Activated CD4-positive, alpha-beta T cell treated with anti-CD3 and anti-CD28 coated beads, Interleukin-2, amount 10 ng/mL, durations not matched to agents 24 days and 14 days (primary cell): Measurements from ENCODE around the gene SYAP1. TPM values are rescaled to one million over a fixed set of nuclear protein-coding genes. Genes with fewer than 3 reads are reported as not detected.
"Not testable (repeated sequence)": the region's sequence is repeated elsewhere in the genome, so short reads cannot be mapped to it uniquely, and the experiment has no call there.

Source experiments
- DNase-seq: peaks from one replicate; pipeline ENCODE4 v3.0.0; 2022
- H3K27ac Mint-ChIP-seq: one replicate; pipeline ENCODE4 v1.8.0; 2022; ENCODE audit warnings: mild to moderate bottlenecking, mixed read lengths
- H3K27me3 Mint-ChIP-seq: one replicate; pipeline ENCODE4 v1.8.0; 2022; ENCODE audit warnings: mixed read lengths
- H3K36me3 Mint-ChIP-seq: one replicate; pipeline ENCODE4 v1.8.0; 2022; ENCODE audit warnings: low read depth, mild to moderate bottlenecking, mixed read lengths
- H3K4me1 Mint-ChIP-seq: one replicate; pipeline ENCODE4 v1.8.0; 2021; ENCODE audit warnings: mixed read lengths
- H3K4me3 Mint-ChIP-seq: one replicate; pipeline ENCODE4 v1.8.0; 2022; ENCODE audit warnings: mild to moderate bottlenecking, moderate library complexity, mixed read lengths
- H3K9me3 Mint-ChIP-seq: one replicate; pipeline ENCODE4 v1.8.0; 2021; ENCODE audit warnings: mixed read lengths
- intact Hi-C: fragments of 100-400 bp; cut with micrococcal nuclease; formaldehyde crosslinking; loops from one replicate; pipeline ENCODE4 v1.15.1; 2023
- total RNA-seq: library from RNA; stranded (reverse); gene quantifications from 2 replicates; pipeline ENCODE4 v1.2.3, GENCODE V29; 2022

SYAP1 gene
- total RNA-seq, 1 donor from 2014 or later, result 20.1 TPM

DNA sequence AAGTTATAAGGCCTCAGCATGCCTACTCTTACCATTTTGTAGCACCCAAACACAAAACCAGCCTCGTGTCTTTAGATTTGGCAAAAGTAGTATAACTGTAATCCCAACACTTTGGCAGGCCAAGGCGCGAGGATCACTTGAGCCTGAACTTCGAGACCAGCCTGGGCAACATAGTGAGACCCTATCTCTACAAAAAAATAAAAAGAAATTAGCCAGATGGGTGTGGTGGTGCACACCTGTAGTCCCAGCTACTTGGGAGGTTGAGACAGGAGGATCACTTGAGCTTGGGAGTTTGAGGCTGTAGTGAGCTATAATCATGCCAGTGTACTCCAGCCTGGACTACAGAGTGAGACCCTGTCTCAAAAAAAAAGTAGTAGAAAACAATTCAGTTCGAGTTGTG is 17.6 kb downstream of the SYAP1 start:
- intact Hi-C loops, result no loop called here

GRCh38 chrX:16739574-16739973 is 20.2 kb downstream of the SYAP1 start:
- Mint-ChIP-seq H3K27ac (no peak overlapping the region), H3K27me3 (no peaks in the 10 kb centered on the region), H3K4me1 (no peaks in the 10 kb centered on the region), H3K4me3 (no peak overlapping the region), H3K9me3 (no peaks in the 10 kb centered on the region), H3K36me3 (peaks cover 24% of the 10 kb centered on the region)
- DNase-seq, result no peak
- intact Hi-C loops, result no loop called here

More for the DNA sequence above, 17.6 kb downstream of the SYAP1 start:
- Mint-ChIP-seq H3K9me3 (no peaks in the 10 kb centered on the region), H3K27ac (no peak overlapping the region), H3K4me3 (no peak overlapping the region), H3K4me1 (peaks cover 6% of the 10 kb centered on the region), H3K27me3 (no peaks in the 10 kb centered on the region), H3K36me3 (peaks cover 19% of the 10 kb centered on the region)
- no peak for DNase-seq

GRCh38 chrX:16743604-16744325 is 24.4 kb downstream of the SYAP1 start:
- H3K4me3 Mint-ChIP-seq, result no peak overlapping the region
- H3K27me3 Mint-ChIP-seq, result no peaks in the 10 kb centered on the region
- H3K4me1 Mint-ChIP-seq, result no peaks in the 10 kb centered on the region
- no peak overlapping the region for H3K27ac Mint-ChIP-seq
- no peaks in the 10 kb centered on the region for H3K9me3 Mint-ChIP-seq
- DNase-seq, result no peak
- intact Hi-C loops, result no loop called here
- peaks cover 23% of the 10 kb centered on the region for H3K36me3 Mint-ChIP-seq

DNA sequence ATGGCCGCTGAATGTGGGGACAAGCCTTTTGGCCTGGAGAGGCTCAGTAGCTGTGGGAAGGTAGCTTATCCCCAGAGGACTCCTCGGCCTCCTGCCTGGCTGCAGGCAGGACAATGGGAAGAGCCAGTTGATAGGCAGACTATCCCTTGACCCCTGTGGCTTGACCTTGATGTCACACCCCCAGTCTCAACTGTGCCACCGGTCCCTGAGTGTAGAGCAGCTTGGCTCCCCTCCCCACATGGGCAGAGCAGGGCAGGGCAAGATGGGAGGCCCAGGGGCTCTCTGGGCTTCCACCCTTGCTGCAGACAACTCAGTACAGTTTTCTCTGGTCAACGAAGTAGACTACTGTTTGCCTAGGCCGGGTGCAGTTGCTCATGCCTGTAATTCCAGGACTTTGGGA is 25.7 kb downstream of the SYAP1 start:
- no peak overlapping the region for H3K4me3 Mint-ChIP-seq
- H3K9me3 Mint-ChIP-seq, result no peaks in the 10 kb centered on the region
- no peak for DNase-seq
- H3K27ac Mint-ChIP-seq, result no peak overlapping the region
- H3K27me3 Mint-ChIP-seq, result no peaks in the 10 kb centered on the region
- no peaks in the 10 kb centered on the region for H3K4me1 Mint-ChIP-seq
- intact Hi-C loops, result no loop called here
- H3K36me3 Mint-ChIP-seq, result peaks cover 26% of the 10 kb centered on the region

GRCh38 chrX:16745659-16746058 is 26.2 kb downstream of the SYAP1 start:
- no peaks in the 10 kb centered on the region for H3K27me3 Mint-ChIP-seq
- H3K36me3 Mint-ChIP-seq, result peaks cover 28% of the 10 kb centered on the region
- H3K4me1 Mint-ChIP-seq, result no peaks in the 10 kb centered on the region
- H3K27ac Mint-ChIP-seq, result no peak overlapping the region
- no peaks in the 10 kb centered on the region for H3K9me3 Mint-ChIP-seq
- no peak overlapping the region for H3K4me3 Mint-ChIP-seq
- no peak for DNase-seq
- intact Hi-C loops, result no loop called here

GRCh38 chrX:16748425-16748824 is 29.0 kb downstream of the SYAP1 start:
- Mint-ChIP-seq H3K4me3 (no peak overlapping the region), H3K27me3 (no peaks in the 10 kb centered on the region), H3K27ac (no peak overlapping the region), H3K4me1 (no peaks in the 10 kb centered on the region), H3K36me3 (peaks cover 30% of the 10 kb centered on the region), H3K9me3 (no peaks in the 10 kb centered on the region)
- DNase-seq, result no peak
- intact Hi-C loops, result no loop called here

GRCh38 chrX:16750136-16750535 is 30.7 kb downstream of the SYAP1 start:
- H3K4me3 Mint-ChIP-seq, result no peak overlapping the region
- no peak for DNase-seq
- no peak overlapping the region for H3K27ac Mint-ChIP-seq
- H3K27me3 Mint-ChIP-seq, result no peaks in the 10 kb centered on the region
- no peaks in the 10 kb centered on the region for H3K4me1 Mint-ChIP-seq
- peaks cover 31% of the 10 kb centered on the region for H3K36me3 Mint-ChIP-seq
- H3K9me3 Mint-ChIP-seq, result no peaks in the 10 kb centered on the region
- intact Hi-C loops, result no loop called here

- no peak for DNase-seq
- no peaks in the 10 kb centered on the region for H3K27me3 Mint-ChIP-seq
- H3K27ac Mint-ChIP-seq, result no peak overlapping the region
- no peaks in the 10 kb centered on the region for H3K4me1 Mint-ChIP-seq
- peaks cover 34% of the 10 kb centered on the region for H3K36me3 Mint-ChIP-seq
- H3K9me3 Mint-ChIP-seq, result no peaks in the 10 kb centered on the region
- no peak overlapping the region for H3K4me3 Mint-ChIP-seq
- intact Hi-C loops, result no loop called here
Measured at GRCh38 chrX:16754019-16754418, 34.6 kb downstream of the SYAP1 start.

DNA sequence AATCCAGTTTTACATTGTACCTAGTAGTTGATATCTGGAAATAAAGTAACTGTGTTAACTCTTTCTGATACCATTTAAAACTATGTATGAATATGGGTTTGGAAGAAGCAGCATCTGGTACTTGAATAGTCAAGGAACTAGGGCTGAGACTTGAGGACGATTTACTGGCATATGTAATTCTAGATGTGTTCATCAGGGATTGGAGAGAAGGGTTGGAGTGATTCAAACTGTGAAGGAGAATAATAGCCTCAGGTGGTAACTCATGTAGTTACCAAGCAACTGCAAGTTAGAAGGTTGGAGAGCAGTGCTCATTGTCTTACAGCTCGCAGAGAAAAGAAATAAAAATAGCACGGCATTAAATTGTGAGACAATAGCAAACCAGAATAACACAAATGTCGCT is 37.3 kb downstream of the SYAP1 start:
- H3K4me3 Mint-ChIP-seq, result no peak overlapping the region
- intact Hi-C loops, result no loop called here
- no peaks in the 10 kb centered on the region for H3K9me3 Mint-ChIP-seq
- no peaks in the 10 kb centered on the region for H3K4me1 Mint-ChIP-seq
- no peak for DNase-seq
- no peak overlapping the region for H3K27ac Mint-ChIP-seq
- H3K36me3 Mint-ChIP-seq, result peaks cover 33% of the 10 kb centered on the region
- H3K27me3 Mint-ChIP-seq, result no peaks in the 10 kb centered on the region

DNA sequence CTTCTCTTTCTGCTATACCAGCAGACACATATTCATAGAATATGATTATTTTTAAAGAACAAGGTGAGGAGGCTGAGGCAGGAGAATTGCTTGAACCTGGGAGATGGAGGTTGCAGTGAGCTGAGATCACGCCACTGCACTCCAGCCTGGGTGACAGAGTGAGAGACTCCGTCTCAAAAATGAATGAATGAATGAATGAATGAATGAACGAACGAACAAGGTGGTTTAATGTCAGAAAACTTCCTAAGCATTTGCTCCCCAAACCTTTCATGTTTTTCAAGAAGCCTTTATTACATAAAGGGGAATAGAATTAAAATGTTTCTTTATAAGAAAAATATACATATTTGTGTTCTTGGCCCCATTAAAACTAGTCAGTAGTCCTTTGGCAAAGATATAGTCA is 42.1 kb downstream of the SYAP1 start:
- peaks cover 14% of the 10 kb centered on the region for H3K36me3 Mint-ChIP-seq
- H3K27me3 Mint-ChIP-seq, intact Hi-C loops, H3K9me3 Mint-ChIP-seq, H3K4me3 Mint-ChIP-seq, H3K27ac Mint-ChIP-seq, DNase-seq, H3K4me1 Mint-ChIP-seq: not testable (repeated sequence)

DNA sequence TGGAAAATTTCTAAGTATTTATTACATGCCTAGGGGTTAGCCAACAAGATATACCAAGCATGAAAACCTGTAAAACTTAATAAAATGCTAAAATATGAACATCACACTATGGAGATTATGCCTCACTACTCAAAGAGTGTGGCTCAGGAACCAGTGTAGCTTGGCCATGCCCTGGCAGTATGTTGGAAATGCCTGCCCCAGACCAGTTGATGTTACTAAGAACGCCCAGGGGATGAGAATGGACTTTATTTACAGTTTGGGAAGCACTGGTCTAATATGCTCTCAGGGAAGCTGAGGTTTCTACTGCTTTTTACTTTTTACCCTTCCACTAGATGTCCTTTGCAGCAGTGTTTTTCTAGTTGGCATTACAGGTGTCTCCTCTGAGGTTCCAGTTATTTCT is 43.2 kb downstream of the SYAP1 start:
- intact Hi-C loops, result no loop called here
- no peak overlapping the region for H3K4me3 Mint-ChIP-seq
- peaks cover 9% of the 10 kb centered on the region for H3K36me3 Mint-ChIP-seq
- H3K27me3 Mint-ChIP-seq, result no peaks in the 10 kb centered on the region
- H3K27ac Mint-ChIP-seq, result no peak overlapping the region
- no peaks in the 10 kb centered on the region for H3K9me3 Mint-ChIP-seq
- H3K4me1 Mint-ChIP-seq, result no peaks in the 10 kb centered on the region
- no peak for DNase-seq

- no peaks in the 10 kb centered on the region for H3K27me3 Mint-ChIP-seq
- no peaks in the 10 kb centered on the region for H3K36me3 Mint-ChIP-seq
- H3K4me3 Mint-ChIP-seq, result no peak overlapping the region
- no peaks in the 10 kb centered on the region for H3K9me3 Mint-ChIP-seq
- no peak for DNase-seq
- no peaks in the 10 kb centered on the region for H3K4me1 Mint-ChIP-seq
- no peak overlapping the region for H3K27ac Mint-ChIP-seq
- intact Hi-C loops, result no loop called here
Measured at GRCh38 chrX:16765594-16765993, 46.2 kb downstream of the SYAP1 start.

GRCh38 chrX:16770970-16771482 is 51.6 kb downstream of the SYAP1 start:
- Mint-ChIP-seq H3K27me3 (no peaks in the 10 kb centered on the region), H3K27ac (no peak overlapping the region), H3K4me3 (no peak overlapping the region), H3K9me3 (no peaks in the 10 kb centered on the region), H3K4me1 (no peaks in the 10 kb centered on the region), H3K36me3 (no peaks in the 10 kb centered on the region)
- DNase-seq, result no peak
- intact Hi-C loops, result no loop called here

DNA sequence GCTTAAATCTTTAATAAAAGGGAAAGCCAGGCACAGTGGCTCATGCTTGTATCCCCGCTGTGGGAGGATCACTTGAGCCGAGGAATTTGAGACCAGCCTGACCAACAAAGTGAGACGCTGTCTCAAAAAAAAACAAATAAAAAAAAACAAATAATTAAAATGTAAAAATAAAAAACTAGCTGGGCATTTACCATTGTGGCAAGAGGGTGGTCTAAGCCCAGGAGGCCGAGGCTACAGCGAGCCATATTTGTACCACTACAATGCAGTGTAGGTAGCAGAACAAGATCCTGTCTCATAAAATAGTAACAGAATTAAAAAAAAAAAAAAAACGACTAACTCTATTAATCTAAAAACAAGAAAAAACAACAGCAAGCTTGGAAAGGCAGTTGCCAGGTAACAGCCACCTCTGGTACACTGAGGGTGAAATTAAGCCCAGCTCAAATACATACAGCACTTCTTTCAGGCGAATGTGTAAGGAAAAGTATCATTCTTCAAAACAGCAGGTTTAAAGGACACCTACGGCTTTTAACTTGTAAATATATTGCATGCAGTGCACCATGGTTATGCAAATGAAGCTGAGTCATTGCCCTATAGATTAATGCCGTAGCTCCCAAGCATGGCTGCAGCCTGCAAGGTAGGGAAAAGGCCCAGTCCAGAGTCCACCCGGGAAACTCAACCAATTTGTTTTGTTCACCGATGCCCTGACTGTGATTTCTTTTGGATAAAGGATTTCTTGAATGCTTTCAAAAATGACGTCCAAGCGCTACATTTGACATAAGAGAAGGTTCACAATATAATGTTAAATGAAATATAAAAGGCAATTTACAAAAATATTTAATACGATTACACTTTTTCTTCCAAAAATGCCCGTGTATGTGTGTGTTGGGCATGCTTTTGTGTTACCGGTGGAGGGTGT is 52.3 kb downstream of the SYAP1 start:
- Mint-ChIP-seq H3K27me3 (no peaks in the 10 kb centered on the region), H3K27ac (no peak overlapping the region), H3K4me1 (no peaks in the 10 kb centered on the region), H3K9me3 (no peaks in the 10 kb centered on the region), H3K36me3 (no peaks in the 10 kb centered on the region), H3K4me3 (no peak overlapping the region)
- intact Hi-C loops, result no loop called here
- no peak for DNase-seq
